Raji (cell line): Measurements from ENCODE around the gene ACOT9.

ENCODE experiments used
- POLR2A ChIP-seq: IDR thresholded peaks from 2 replicates; pipeline ENCODE4 v1.6.1; 2011; ENCODE audit warnings: low read depth, low read length, control low read depth; ENCODE audit not compliant: insufficient read depth

ACOT9 gene, protein sequence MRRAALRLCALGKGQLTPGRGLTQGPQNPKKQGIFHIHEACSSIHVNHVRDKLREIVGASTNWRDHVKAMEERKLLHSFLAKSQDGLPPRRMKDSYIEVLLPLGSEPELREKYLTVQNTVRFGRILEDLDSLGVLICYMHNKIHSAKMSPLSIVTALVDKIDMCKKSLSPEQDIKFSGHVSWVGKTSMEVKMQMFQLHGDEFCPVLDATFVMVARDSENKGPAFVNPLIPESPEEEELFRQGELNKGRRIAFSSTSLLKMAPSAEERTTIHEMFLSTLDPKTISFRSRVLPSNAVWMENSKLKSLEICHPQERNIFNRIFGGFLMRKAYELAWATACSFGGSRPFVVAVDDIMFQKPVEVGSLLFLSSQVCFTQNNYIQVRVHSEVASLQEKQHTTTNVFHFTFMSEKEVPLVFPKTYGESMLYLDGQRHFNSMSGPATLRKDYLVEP

DNA sequence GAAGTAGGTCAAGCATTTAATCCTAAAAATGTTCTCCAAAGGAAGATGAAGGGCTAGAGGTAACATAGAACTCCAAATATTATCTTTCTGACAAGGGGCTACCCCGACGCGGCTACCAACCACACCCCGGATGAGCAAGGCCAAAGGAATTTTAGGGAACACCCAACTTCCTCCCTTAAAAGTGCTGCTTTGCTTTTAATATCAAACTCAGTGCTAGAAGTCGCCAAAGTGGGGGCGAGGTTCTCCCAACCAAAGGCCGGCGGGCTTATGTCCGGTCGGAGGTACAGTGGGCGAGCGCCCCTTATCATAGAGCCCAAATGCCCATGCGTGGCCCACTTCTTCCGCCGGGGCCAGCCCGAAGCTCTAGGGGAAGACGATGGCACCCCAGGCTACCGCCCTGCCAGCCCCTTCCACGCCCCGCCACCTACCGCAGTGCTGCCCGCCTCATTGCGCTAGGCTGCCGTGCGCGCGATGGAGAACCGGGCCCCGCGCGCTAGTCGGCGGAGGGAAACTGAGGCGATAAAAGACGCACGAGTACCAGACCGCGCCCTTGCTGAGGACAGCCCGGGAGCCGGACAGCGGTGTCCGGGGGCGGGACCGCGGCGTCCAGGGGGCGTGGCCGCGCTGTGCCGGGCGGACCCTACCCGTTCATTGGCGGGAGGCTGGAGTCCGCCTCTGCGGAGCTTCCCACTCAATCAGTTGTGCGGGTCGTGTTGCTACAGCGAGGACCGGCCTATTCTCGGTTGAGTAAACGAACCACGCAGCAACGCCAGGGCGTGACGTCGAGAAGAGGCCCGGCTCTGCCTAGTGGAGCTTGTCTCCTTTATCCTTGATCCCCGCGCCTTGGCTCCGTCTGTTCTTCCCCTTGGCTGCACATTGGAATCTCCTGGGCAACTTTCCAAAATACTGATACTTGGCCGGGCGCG is at the start of gene ACOT9:
TSS of gene ACOT9 (minus strand) at position 580 of the 926 bp plus-strand sequence. CDS start at position 448, 132 bp downstream.
- peak; percentile 68 for TF ChIP-seq POLR2A

DNA sequence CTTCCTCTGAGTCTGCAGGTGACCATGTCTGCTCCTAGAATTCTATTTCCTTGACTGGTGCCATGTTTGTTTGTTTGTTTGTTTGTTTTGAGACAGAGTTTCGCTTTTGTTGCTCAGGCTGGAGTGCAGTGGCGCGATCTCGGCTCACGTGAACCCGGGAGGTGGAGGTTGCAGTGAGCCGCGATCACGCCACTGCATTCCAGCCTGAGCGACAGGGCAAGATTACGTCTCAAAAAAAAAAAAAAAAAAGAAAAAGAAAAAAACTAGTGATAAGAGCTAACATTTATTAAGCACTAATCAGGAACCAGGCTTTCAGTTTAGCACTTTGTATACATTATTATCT is 47.0 kb upstream of the ACOT9 start:
- TF ChIP-seq POLR2A, result no peak

DNA sequence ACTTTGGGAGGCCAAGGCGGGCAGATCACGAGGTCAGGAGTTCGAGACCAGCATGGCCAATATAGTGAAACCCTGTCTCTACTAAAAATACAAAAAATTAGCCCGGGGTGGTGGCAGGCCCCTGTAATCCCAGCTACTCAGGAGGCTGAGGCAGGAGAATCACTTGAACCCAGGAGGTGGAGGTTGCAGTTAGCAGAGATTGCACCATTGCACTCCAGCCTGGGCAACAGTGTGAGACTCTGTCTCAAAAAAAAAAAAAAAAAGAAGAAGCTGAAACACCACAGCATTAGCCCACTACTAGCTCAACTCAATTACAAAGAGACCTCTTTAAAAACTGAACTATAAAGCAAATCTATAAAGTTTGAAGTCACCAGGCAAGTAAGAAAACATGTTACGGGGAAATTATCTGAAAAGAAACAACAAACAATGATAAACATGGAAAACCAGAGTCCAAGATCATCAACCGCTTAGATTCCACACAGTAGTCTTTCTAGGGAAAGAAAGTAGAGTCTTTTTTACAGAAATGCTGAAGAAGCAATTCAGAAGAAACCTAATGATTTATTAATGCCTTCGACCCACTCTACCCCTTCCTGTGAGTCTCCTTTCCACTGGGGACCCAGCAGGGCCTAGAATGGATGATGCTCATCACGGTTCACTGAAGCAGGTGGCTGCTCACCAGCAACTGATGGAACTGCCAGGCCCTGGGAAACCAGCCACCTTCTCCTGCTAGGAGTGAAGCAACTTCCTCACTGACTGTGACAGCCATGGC is 46.5 kb upstream of the ACOT9 start:
- no peak for TF ChIP-seq POLR2A

DNA sequence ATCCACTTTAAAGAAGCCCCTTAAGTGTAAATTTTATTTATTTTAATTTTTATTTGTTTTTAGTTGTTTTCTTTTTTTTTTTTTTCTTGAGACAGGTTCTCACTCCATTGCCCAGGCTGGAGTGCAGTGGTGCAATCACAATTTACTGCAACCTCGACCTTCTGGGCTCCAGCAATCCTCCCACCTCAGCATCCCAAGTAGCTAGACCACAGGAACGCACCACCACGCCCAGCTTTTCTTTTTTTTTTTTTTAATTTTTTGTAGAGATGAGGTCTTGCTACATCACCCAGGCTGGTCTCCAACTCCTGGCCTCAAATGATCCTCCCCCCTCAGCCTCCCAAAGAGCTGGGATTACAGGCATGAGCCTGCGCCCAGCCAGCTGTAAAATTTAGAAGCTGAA is 45.9 kb upstream of the ACOT9 start:
- no peak for TF ChIP-seq POLR2A

DNA sequence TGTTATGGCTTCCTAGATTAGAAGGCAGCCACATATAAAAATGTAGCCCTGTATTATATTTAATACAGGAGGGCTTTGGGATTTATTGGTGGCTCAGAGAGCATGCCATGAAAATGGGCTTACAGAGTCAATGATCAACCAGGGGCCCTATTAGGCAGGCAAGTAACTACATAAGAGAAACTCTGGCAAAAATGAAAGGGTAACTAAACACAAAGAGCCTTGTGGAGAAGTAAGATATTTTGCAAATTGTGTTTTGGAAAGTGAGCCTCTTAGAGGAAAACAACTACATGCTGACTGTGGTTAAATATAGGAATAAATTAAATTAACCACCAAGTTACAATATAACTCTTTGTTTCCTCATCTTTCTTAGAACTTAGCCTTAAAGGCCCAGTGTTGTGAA is 45.4 kb upstream of the ACOT9 start:
- TF ChIP-seq POLR2A, result no peak

DNA sequence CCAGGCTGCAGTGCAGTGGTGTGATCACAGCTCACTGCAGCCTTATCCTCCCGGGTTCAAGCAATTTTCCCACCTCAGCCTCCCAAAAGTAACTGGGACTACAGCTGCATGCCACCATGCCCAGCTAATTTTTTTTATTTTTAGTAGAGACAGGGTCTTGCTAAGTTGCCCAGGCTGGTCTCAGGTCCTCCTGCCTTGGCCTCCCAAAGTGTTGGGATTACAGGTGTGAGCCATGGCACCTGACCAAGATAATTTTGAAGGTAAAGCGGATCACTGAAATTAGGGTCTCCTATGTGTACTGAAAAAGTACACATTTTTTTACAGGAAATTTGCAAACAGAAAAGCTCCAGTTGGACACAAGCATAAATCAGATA is 44.7 kb upstream of the ACOT9 start:
- no peak for TF ChIP-seq POLR2A

DNA sequence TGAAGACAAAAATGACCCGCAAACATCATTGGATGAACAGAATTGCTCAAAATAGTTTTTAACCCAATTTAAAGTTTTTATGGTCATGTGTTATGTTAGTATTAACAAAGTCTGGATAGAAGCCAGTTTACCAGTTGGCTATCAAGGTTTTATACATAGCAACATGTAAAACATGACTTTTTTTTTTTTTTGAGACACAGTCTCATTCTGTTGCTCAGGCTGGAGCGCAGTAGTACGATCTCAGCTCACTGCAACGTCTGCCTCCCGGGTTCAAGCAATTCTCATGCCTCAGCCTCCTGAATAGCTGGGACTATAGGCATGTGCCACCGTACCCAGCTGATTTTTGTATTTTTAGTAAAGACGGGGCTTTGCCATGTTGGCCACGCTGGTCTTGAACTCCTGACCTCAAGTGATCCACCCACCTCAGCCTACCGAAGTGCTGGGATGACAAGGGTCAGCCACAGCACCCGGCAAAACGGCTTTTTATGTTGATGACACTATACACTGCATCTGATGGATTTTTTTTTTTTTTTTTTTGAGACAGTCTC is 43.3 kb upstream of the ACOT9 start:
- TF ChIP-seq POLR2A, result no peak

DNA sequence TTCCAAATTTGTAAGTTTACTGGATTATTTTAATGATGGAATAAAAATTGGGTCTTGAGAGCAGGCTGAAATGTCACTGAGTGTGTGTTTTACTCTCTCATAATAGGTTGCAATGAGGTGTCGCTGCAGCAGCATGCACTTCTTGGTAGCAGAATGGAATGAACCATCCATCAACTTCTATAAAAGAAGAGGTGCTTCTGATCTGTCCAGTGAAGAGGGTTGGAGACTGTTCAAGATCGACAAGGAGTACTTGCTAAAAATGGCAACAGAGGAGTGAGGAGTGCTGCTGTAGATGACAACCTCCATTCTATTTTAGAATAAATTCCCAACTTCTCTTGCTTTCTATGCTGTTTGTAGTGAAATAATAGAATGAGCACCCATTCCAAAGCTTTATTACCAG is 42.5 kb upstream of the ACOT9 start:
- no peak for TF ChIP-seq POLR2A

DNA sequence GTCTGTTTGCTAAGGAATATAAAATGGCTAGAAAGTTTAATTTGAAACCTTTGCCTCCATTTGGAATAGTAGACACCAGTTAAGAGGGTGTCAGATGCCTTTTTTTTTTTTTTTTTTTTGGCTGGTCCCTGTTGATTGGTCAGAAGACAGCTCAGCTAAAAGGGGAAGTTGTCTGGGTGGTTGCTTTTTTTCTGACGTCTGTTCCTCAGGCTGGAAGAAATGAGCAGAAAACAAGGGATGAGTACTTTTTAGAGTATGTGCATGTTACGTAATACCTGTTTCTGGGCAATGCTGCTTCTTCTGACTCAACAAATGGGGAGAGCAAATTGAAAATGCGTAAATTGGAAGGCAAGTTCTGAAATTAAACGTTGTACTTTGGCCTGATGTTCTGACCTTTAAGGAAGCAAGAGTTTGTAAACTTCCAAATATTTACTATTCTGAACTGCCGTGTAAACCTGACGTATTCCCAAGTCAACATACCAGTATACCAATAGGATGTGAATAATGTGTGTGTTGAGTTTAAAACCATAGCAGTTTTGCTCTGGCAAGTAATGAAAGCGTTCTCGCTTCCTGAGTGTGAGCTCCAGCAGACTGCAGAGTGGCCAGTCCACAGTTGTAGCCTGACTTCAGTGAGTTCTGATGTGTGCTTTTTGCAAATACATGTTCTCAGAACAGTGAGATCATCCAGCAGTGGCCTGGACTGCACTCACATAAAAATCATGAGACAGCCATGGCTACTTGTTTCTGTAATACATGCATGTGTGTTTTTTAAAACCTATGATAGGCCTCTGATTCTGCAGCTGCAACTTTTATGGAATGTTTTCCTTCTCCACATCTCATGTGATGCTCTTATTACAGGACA is 41.6 kb upstream of the ACOT9 start:
- TF ChIP-seq POLR2A, result no peak

DNA sequence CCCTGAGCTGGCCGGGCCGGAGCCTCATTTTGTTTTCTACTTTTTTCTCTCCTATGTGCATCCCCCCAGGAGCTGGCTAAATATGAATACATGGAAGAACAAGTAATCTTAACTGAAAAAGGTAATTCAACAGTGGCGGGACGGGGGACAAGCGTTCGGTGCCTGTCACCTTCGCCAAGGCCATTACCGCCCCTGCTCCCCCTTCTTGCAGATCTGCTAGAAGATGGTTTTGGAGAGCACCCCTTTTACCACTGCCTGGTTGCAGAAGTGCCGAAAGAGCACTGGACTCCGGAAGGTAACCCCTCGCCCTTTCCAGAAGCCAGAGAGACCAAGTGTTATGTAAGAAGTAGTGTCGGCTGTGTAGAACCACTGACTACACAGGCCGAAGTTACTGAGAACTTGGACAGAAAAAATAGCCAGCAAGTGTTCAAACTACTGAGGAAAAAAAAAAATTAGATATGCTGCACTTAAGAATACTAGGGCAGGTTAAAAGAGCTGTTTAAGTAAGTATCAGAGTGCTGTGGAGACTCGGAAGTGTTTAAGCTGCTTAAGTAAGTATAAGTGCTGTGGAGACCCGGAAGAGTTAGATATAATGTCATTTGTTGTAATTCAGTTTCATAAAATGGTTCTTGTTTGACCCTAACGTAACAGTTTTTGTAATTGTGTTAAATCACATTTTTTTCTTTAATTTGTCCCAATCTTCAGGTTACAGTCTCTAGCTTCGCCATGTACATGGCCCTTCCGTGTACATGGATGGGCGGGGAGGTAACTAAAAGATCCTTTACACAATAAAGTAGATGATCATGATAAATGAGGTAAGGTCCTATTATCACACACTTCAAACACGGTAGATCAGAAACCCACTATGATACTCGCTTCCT is 40.8 kb upstream of the ACOT9 start:
- no peak for TF ChIP-seq POLR2A

DNA sequence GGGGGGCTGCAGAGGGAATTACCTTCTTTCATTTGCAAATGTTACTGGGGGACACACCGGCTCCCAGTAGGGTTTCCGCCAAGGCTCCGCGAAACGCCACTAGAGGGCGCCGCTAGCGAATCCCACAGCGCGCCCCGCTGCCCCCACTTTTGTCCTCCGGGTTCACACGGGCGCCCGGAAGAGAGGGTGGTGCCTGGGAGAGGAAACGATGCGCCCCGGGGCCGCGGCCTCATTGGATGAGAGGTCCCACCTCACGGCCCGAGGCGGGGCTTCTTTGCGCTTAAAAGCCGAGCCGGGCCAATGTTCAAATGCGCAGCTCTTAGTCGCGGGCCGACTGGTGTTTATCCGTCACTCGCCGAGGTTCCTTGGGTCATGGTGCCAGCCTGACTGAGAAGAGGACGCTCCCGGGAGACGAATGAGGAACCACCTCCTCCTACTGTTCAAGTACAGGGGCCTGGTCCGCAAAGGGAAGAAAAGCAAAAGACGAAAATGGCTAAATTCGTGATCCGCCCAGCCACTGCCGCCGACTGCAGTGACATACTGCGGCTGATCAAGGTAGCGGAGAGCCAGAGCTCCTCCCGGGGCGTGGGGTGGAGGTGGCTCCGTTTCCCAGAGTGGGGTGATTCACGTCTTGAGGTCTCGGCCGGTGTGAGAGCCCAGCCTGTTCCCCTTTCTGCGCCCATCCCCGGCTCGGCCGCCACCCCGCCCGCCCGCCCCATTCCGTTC is 40.0 kb upstream of the ACOT9 start, which contains the start of gene SAT1:
TSS of gene SAT1 (plus strand) at position 311 of the 726 bp plus-strand sequence. CDS start at position 490, 179 bp downstream.
- peak; percentile 100 for TF ChIP-seq POLR2A

DNA sequence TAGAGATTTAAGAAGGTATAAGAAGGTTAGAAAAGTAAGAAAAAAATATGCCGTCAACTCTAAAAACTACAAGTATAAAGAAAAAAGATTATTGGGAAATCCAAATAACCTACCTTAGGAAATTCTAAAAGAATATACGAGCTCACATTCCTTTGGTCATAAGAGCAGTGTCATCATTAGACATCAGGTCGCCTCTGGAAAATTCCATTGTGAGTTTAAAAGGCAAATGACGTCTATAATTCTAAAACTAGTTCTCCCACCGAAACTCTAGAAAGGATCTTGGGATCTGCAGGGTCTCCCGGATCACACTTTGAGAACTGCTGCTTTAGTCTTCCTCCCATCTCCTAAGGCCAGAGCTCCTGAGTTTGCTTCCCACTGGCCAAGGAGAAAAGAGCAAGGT is 39.4 kb upstream of the ACOT9 start:
- no peak for TF ChIP-seq POLR2A

DNA sequence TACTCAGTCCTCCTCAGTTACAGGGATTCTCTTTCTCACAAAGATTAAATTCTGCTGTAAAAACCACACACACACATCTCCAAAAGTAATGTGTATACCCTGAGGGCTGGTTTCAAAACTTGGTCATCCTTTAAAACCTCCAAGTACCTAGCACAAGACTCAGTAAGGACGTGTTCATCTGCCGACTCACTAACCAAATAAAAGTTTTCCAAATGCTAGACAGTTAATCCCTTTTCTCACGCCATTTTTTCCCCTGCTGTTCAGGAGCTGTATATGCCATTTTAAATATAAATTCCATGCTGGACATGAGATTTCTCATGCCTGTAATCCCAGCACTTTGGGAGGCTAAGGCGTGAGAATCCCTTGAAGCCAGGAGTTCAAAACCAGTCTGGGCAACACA is 35.9 kb upstream of the ACOT9 start:
- TF ChIP-seq POLR2A, result no peak

DNA sequence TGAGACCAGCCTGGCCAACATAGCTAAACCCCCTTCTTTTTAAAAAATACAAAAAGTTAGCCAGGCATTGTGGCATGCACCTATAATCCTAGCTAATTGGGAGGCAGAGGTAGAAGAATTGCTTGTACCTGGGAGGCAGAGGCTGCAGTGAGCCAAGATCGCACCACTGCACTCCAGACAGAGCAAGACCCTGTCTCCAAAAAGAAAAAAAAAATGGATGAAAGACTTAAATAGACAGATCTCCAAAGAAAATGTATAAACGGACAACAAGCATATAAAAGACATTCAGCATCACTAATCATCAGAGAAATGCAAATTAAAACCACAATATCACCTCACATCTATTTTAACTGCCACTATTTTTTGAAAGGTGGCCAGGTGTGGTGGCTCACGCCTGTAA is 33.3 kb upstream of the ACOT9 start:
- no peak for TF ChIP-seq POLR2A
